Activated naive CD4-positive, alpha-beta T cell treated with anti-CD3 and anti-CD28 coated beads, Interleukin-2, amount 50 U/mL, for 24 hours (primary cell): Measurements from ENCODE around the gene POMP.

Experiments
- H3K27ac Mint-ChIP-seq: one replicate; pipeline ENCODE4 v1.8.0; 2021; ENCODE audit warnings: mild to moderate bottlenecking, mixed read lengths
- H3K27me3 Mint-ChIP-seq: one replicate; pipeline ENCODE4 v1.8.0; 2021; ENCODE audit warnings: mixed read lengths
- H3K36me3 Mint-ChIP-seq: one replicate; pipeline ENCODE4 v1.8.0; 2021; ENCODE audit warnings: mixed read lengths
- H3K4me1 Mint-ChIP-seq: one replicate; pipeline ENCODE4 v1.8.0; 2021; ENCODE audit warnings: mixed read lengths
- H3K4me3 Mint-ChIP-seq: one replicate; pipeline ENCODE4 v1.8.0; 2021; ENCODE audit warnings: mild to moderate bottlenecking, mixed read lengths
- H3K9me3 Mint-ChIP-seq: one replicate; pipeline ENCODE4 v1.8.0; 2021; ENCODE audit warnings: mixed read lengths

Gene POMP

GRCh38 chr13:28628241-28628640, 30.7 kb upstream of the POMP start:
- H3K9me3 Mint-ChIP-seq = no peaks in the 10 kb centered on the region
- H3K27me3 Mint-ChIP-seq = peaks cover 2% of the 10 kb centered on the region
- H3K4me3 Mint-ChIP-seq = no peak overlapping the region
- peaks cover 4% of the 10 kb centered on the region for H3K4me1 Mint-ChIP-seq
- no peaks in the 10 kb centered on the region for H3K36me3 Mint-ChIP-seq
- H3K27ac Mint-ChIP-seq = no peak overlapping the region

GRCh38 chr13:28630869-28631268, 28.1 kb upstream of the POMP start:
- peaks cover 2% of the 10 kb centered on the region for H3K27me3 Mint-ChIP-seq
- H3K27ac Mint-ChIP-seq = no peak overlapping the region
- H3K9me3 Mint-ChIP-seq = no peaks in the 10 kb centered on the region
- no peaks in the 10 kb centered on the region for H3K36me3 Mint-ChIP-seq
- no peaks in the 10 kb centered on the region for H3K4me1 Mint-ChIP-seq
- no peak overlapping the region for H3K4me3 Mint-ChIP-seq

GRCh38 chr13:28631801-28632200, 27.1 kb upstream of the POMP start:
- H3K27ac Mint-ChIP-seq = no peak overlapping the region
- no peaks in the 10 kb centered on the region for H3K36me3 Mint-ChIP-seq
- no peak overlapping the region for H3K4me3 Mint-ChIP-seq
- peaks cover 3% of the 10 kb centered on the region for H3K4me1 Mint-ChIP-seq
- no peaks in the 10 kb centered on the region for H3K9me3 Mint-ChIP-seq
- peaks cover 2% of the 10 kb centered on the region for H3K27me3 Mint-ChIP-seq

GRCh38 chr13:28636069-28636468, 22.9 kb upstream of the POMP start:
- H3K4me1 Mint-ChIP-seq = peaks cover 8% of the 10 kb centered on the region
- H3K27me3 Mint-ChIP-seq = no peaks in the 10 kb centered on the region
- H3K27ac Mint-ChIP-seq = no peak overlapping the region
- no peak overlapping the region for H3K4me3 Mint-ChIP-seq
- H3K9me3 Mint-ChIP-seq = no peaks in the 10 kb centered on the region
- H3K36me3 Mint-ChIP-seq = no peaks in the 10 kb centered on the region

GRCh38 chr13:28636677-28637317, 22.1 kb upstream of the POMP start:
- Mint-ChIP-seq H3K4me3 (peak overlapping the region; percentile 9), H3K4me1 (peaks cover 8% of the 10 kb centered on the region), H3K36me3 (no peaks in the 10 kb centered on the region), H3K9me3 (no peaks in the 10 kb centered on the region), H3K27me3 (no peaks in the 10 kb centered on the region), H3K27ac (no peak overlapping the region)

- Mint-ChIP-seq H3K36me3 (no peaks in the 10 kb centered on the region), H3K27ac (no peak overlapping the region), H3K4me1 (peaks cover 8% of the 10 kb centered on the region), H3K4me3 (no peak overlapping the region), H3K27me3 (no peaks in the 10 kb centered on the region), H3K9me3 (no peaks in the 10 kb centered on the region)
Observed at GRCh38 chr13:28637714-28638355, 21.1 kb upstream of the POMP start.

- Mint-ChIP-seq H3K9me3 (no peaks in the 10 kb centered on the region), H3K27ac (no peak overlapping the region), H3K4me3 (no peak overlapping the region)
Observed at GRCh38 chr13:28638756-28639155, 20.2 kb upstream of the POMP start.

GRCh38 chr13:28640861-28641599, 17.9 kb upstream of the POMP start:
- Mint-ChIP-seq H3K27me3 (no peaks in the 10 kb centered on the region), H3K27ac (no peak overlapping the region), H3K9me3 (no peaks in the 10 kb centered on the region), H3K36me3 (peaks cover 2% of the 10 kb centered on the region), H3K4me1 (peaks cover 8% of the 10 kb centered on the region), H3K4me3 (no peak overlapping the region)

More at GRCh38 chr13:28638756-28639155, 20.2 kb upstream of the POMP start:
- Mint-ChIP-seq H3K36me3 (peaks cover 2% of the 10 kb centered on the region), H3K4me1 (peaks cover 8% of the 10 kb centered on the region), H3K27me3 (no peaks in the 10 kb centered on the region)

GRCh38 chr13:28641600-28641926, 17.4 kb upstream of the POMP start:
- Mint-ChIP-seq H3K36me3 (peaks cover 2% of the 10 kb centered on the region), H3K4me1 (peaks cover 7% of the 10 kb centered on the region), H3K9me3 (no peaks in the 10 kb centered on the region), H3K27me3 (no peaks in the 10 kb centered on the region), H3K27ac (no peak overlapping the region), H3K4me3 (no peak overlapping the region)

GRCh38 chr13:28650284-28650683, 8.6 kb upstream of the POMP start:
- Mint-ChIP-seq H3K27ac (no peak overlapping the region), H3K9me3 (no peaks in the 10 kb centered on the region), H3K36me3 (peaks cover 2% of the 10 kb centered on the region), H3K27me3 (no peaks in the 10 kb centered on the region), H3K4me3 (no peak overlapping the region), H3K4me1 (peaks cover 8% of the 10 kb centered on the region)

- Mint-ChIP-seq H3K27me3 (no peaks in the 10 kb centered on the region), H3K9me3 (no peaks in the 10 kb centered on the region), H3K27ac (peak overlapping the region; percentile 48), H3K36me3 (peaks cover 2% of the 10 kb centered on the region), H3K4me1 (peaks cover 24% of the 10 kb centered on the region), H3K4me3 (no peak overlapping the region)
Observed at GRCh38 chr13:28651810-28652401, 7.0 kb upstream of the POMP start.

GRCh38 chr13:28653111-28653510, 5.8 kb upstream of the POMP start:
- no peaks in the 10 kb centered on the region for H3K9me3 Mint-ChIP-seq
- peaks cover 30% of the 10 kb centered on the region for H3K4me1 Mint-ChIP-seq
- H3K27me3 Mint-ChIP-seq = no peaks in the 10 kb centered on the region
- H3K27ac Mint-ChIP-seq = no peak overlapping the region
- H3K36me3 Mint-ChIP-seq = peaks cover 4% of the 10 kb centered on the region
- no peak overlapping the region for H3K4me3 Mint-ChIP-seq

- H3K4me1 Mint-ChIP-seq = peaks cover 35% of the 10 kb centered on the region
- H3K4me3 Mint-ChIP-seq = no peak overlapping the region
- peaks cover 4% of the 10 kb centered on the region for H3K36me3 Mint-ChIP-seq
- H3K27me3 Mint-ChIP-seq = no peaks in the 10 kb centered on the region
- H3K9me3 Mint-ChIP-seq = no peaks in the 10 kb centered on the region
- H3K27ac Mint-ChIP-seq = no peak overlapping the region
Observed at GRCh38 chr13:28654276-28654675, 4.7 kb upstream of the POMP start.

GRCh38 chr13:28655561-28655960, 3.4 kb upstream of the POMP start:
- peaks cover 45% of the 10 kb centered on the region for H3K4me1 Mint-ChIP-seq

GRCh38 chr13:28657784-28658538, 969 bp upstream of the POMP start:
- Mint-ChIP-seq H3K4me3 (peak overlapping the region; percentile 90), H3K36me3 (peaks cover 18% of the 10 kb centered on the region), H3K4me1 (peaks cover 67% of the 10 kb centered on the region), H3K9me3 (no peaks in the 10 kb centered on the region), H3K27me3 (no peaks in the 10 kb centered on the region), H3K27ac (peak overlapping the region; percentile 99)

More at GRCh38 chr13:28655561-28655960, 3.4 kb upstream of the POMP start:
- Mint-ChIP-seq H3K27ac (no peak overlapping the region), H3K27me3 (no peaks in the 10 kb centered on the region), H3K4me3 (no peak overlapping the region), H3K9me3 (no peaks in the 10 kb centered on the region), H3K36me3 (peaks cover 10% of the 10 kb centered on the region)
